Measurements from ENCODE around the gene CCDC80. TPM values are rescaled to one million over a fixed set of nuclear protein-coding genes. Genes with fewer than 3 reads are reported as not detected.

Gene CCDC80
- total RNA-seq, 3 donors from 2014 or later, result 5.9 to 58.7 (median 53.2) TPM

- no peak for ATAC-seq
- intact Hi-C loops (cut with DNase I, micrococcal nuclease), result no loop called here
- no peaks in the 10 kb centered on the region for H3K4me1 ChIP-seq (ENCODE audit: low read depth)
Measured at GRCh38 chr3:112619295-112619694, 21.6 kb downstream of the CCDC80 start.

GRCh38 chr3:112617285-112617684 is 23.7 kb downstream of the CCDC80 start:
- Histone ChIP-seq H3K9me3 (no peaks in the 10 kb centered on the region), H3K4me1 (ENCODE audit: low read depth) (no peaks in the 10 kb centered on the region), H3K4me3 (no peak overlapping the region), H3K36me3 (ENCODE audit: low read depth) (no peaks in the 10 kb centered on the region)
- no peak for TF ChIP-seq CTCF (IDR thresholded peaks at IDR 0.05)
- ATAC-seq (no peak), DNase-seq (no peak)
- intact Hi-C loops (cut with DNase I, micrococcal nuclease), result no loop called here

More at GRCh38 chr3:112619295-112619694, 21.6 kb downstream of the CCDC80 start:
- Histone ChIP-seq H3K36me3 (ENCODE audit: low read depth) (no peaks in the 10 kb centered on the region), H3K4me3 (no peak overlapping the region), H3K9me3 (no peaks in the 10 kb centered on the region)
- no peak for TF ChIP-seq CTCF (IDR thresholded peaks at IDR 0.05)
- no peak for DNase-seq

- no peaks in the 10 kb centered on the region for H3K4me1 ChIP-seq (ENCODE audit: low read depth)
- intact Hi-C loops (cut with DNase I, micrococcal nuclease), result no loop called here
- no peaks in the 10 kb centered on the region for H3K36me3 ChIP-seq (ENCODE audit: low read depth)
- ATAC-seq, result no peak
- no peaks in the 10 kb centered on the region for H3K9me3 ChIP-seq
- DNase-seq, result no peak
- H3K4me3 ChIP-seq, result no peak overlapping the region
- TF ChIP-seq CTCF (IDR thresholded peaks at IDR 0.05), result no peak
Measured at GRCh38 chr3:112615989-112616731, 24.8 kb downstream of the CCDC80 start.

GRCh38 chr3:112611752-112612515 is 29.0 kb downstream of the CCDC80 start:
- TF ChIP-seq CTCF (IDR thresholded peaks at IDR 0.05), result no peak
- no peak for DNase-seq
- Histone ChIP-seq H3K36me3 (ENCODE audit: low read depth) (no peaks in the 10 kb centered on the region), H3K4me3 (no peak overlapping the region), H3K9me3 (no peaks in the 10 kb centered on the region), H3K4me1 (ENCODE audit: low read depth) (no peaks in the 10 kb centered on the region)
- ATAC-seq, result no peak
- intact Hi-C loops (cut with DNase I, micrococcal nuclease), result no loop called here

- DNase-seq, result no peak
- H3K4me1 ChIP-seq (ENCODE audit: low read depth), result no peaks in the 10 kb centered on the region
- no peak for ATAC-seq
- no peaks in the 10 kb centered on the region for H3K9me3 ChIP-seq
- no peak overlapping the region for H3K4me3 ChIP-seq
- H3K36me3 ChIP-seq (ENCODE audit: low read depth), result no peaks in the 10 kb centered on the region
- TF ChIP-seq CTCF (IDR thresholded peaks at IDR 0.05), result no peak
- intact Hi-C loops (cut with DNase I, micrococcal nuclease), result no loop called here
Measured at GRCh38 chr3:112610121-112610520, 30.8 kb downstream of the CCDC80 start.
